Measurements from ENCODE around the gene RDH16. TPM values are rescaled to one million over a fixed set of nuclear protein-coding genes. Genes with fewer than 3 reads are reported as not detected.

The RDH16 gene
- total and polyA plus RNA-seq, 2 donors (not counting 3 experiments of a cell fraction or from before 2014, with no cell fraction given): 0.08 to 0.29 TPM

GRCh38 chr12:56932867-56933266 is 24.5 kb downstream of the RDH16 start:
- Histone ChIP-seq H4K20me1 (replicated peaks; ENCODE audit: control insufficient read depth, extremely low read depth, insufficient read depth, low read length) (no peaks in the 10 kb centered on the region), H3K4me1 (ENCODE audit: control insufficient read depth, extremely low read depth, insufficient read depth, low read length) (no peaks in the 10 kb centered on the region), H3K79me2 (ENCODE audit: control insufficient read depth, insufficient read depth, low read length) (no peaks in the 10 kb centered on the region), H3K4me3 (replicated peaks in 1 of 3; ENCODE audit: insufficient read depth in 1 of 3, low read depth in 1 of 3, low read length in 3 of 3) (no peak overlapping the region), H3K27me3 (ENCODE audit: control insufficient read depth in 2 of 2, insufficient read depth in 2 of 2, low read length in 2 of 2) (peaks cover 0 to 4% of the 10 kb centered on the region in 2 experiments), H3K9me3 (replicated peaks; ENCODE audit: control insufficient read depth, insufficient read depth, low read length) (no peaks in the 10 kb centered on the region), H2AFZ (ENCODE audit: low read depth, low read length) (no peak overlapping the region), H3K27ac (ENCODE audit: insufficient read depth, low read depth, low read length) (no peak overlapping the region), H3K9ac (replicated peaks; ENCODE audit: extremely low read depth, insufficient read depth, low read length) (no peak overlapping the region), H3K9me1 (replicated peaks; ENCODE audit: control insufficient read depth, extremely low read depth, insufficient read depth, low read length) (no peaks in the 10 kb centered on the region), H3K36me3 (ENCODE audit: control insufficient read depth in 2 of 2, extremely low read depth in 1 of 2, insufficient read depth in 2 of 2, low read length in 2 of 2) (no peaks in the 10 kb centered on the region), H3K4me2 (ENCODE audit: insufficient read depth, low read length) (no peak overlapping the region)
- CTCF ChIA-PET: interaction anchor here (1.6 kb wide), 1 partner anchor 69 kb away, joined by 5 read pairs; no protein-coding TSS in a partner anchor
- no TSS peak for BruUV-seq (replicated peaks)
- DNase-seq (ENCODE audit: low read depth, low spot score): no peak
- POLR2A ChIA-PET: no interaction called here
- TF ChIP-seq GATA2 (IDR thresholded peaks at IDR 0.05; ENCODE audit: insufficient read depth, insufficient read length, low read depth, low read length) (no peak), POLR2A (IDR thresholded peaks at IDR 0.05; ENCODE audit: low read depth, low read length) (no peak), MYC (IDR thresholded peaks at IDR 0.05; ENCODE audit: low read depth, low read length) (no peak), JUN (IDR thresholded peaks at IDR 0.05; ENCODE audit: borderline replicate concordance, insufficient read depth, insufficient read length, low read depth) (no peak)
- FAIRE-seq: no peak
- intact Hi-C loops (cut with micrococcal nuclease) (no loop called here), dilution Hi-C loops (cut with MboI; ENCODE audit: extremely low pct_ligation_motif_present, low sequenced_read_pairs) (no loop called here)

GRCh38 chr12:56932146-56932545 is 25.3 kb downstream of the RDH16 start:
- H3K27ac ChIP-seq (ENCODE audit: insufficient read depth, low read depth, low read length): no peak overlapping the region
- no peak overlapping the region for H2AFZ ChIP-seq (ENCODE audit: low read depth, low read length)
- DNase-seq (ENCODE audit: low read depth, low spot score): no peak
- H3K9me1 ChIP-seq (replicated peaks; ENCODE audit: control insufficient read depth, extremely low read depth, insufficient read depth, low read length): no peaks in the 10 kb centered on the region
- H3K9me3 ChIP-seq (replicated peaks; ENCODE audit: control insufficient read depth, insufficient read depth, low read length): no peaks in the 10 kb centered on the region
- POLR2A ChIA-PET: no interaction called here
- no peaks in the 10 kb centered on the region for H3K36me3 ChIP-seq (ENCODE audit: control insufficient read depth in 2 of 2, extremely low read depth in 1 of 2, insufficient read depth in 2 of 2, low read length in 2 of 2)
- TF ChIP-seq EZH2 (IDR thresholded peaks at IDR 0.05; ENCODE audit: borderline replicate concordance, low read depth, low read length, severe bottlenecking) (no peak), GATA2 (IDR thresholded peaks at IDR 0.05; ENCODE audit: insufficient read depth, insufficient read length, low read depth, low read length) (no peak), POLR2A (IDR thresholded peaks at IDR 0.05; ENCODE audit: low read depth, low read length) (no peak), JUN (IDR thresholded peaks at IDR 0.05; ENCODE audit: borderline replicate concordance, insufficient read depth, insufficient read length, low read depth) (no peak), MAX (IDR thresholded peaks at IDR 0.05; ENCODE audit: insufficient read depth, insufficient read length) (no peak), FOS (IDR thresholded peaks at IDR 0.05; ENCODE audit: borderline replicate concordance, insufficient read depth, low read length) (no peak), MYC (IDR thresholded peaks at IDR 0.05; ENCODE audit: low read depth, low read length) (no peak), POLR2AphosphoS5 (IDR thresholded peaks at IDR 0.05; ENCODE audit: insufficient read depth, low read depth, low read length) (no peak), CTCF (IDR thresholded peaks at IDR 0.05; ENCODE audit: extremely low read depth in 1 of 2, insufficient read depth in 1 of 2, low read depth in 1 of 2, low read length in 2 of 2) (no peak)
- BruUV-seq (replicated peaks): no TSS peak
- no peaks in the 10 kb centered on the region for H3K4me1 ChIP-seq (ENCODE audit: control insufficient read depth, extremely low read depth, insufficient read depth, low read length)
- H3K9ac ChIP-seq (replicated peaks; ENCODE audit: extremely low read depth, insufficient read depth, low read length): no peak overlapping the region
- H3K27me3 ChIP-seq (ENCODE audit: control insufficient read depth in 2 of 2, insufficient read depth in 2 of 2, low read length in 2 of 2): peaks cover 3 to 4% of the 10 kb centered on the region in 2 experiments
- no peaks in the 10 kb centered on the region for H3K79me2 ChIP-seq (ENCODE audit: control insufficient read depth, insufficient read depth, low read length)
- intact Hi-C loops (cut with micrococcal nuclease) (no loop called here), dilution Hi-C loops (cut with MboI; ENCODE audit: extremely low pct_ligation_motif_present, low sequenced_read_pairs) (no loop called here)
- no peak for FAIRE-seq
- H3K4me2 ChIP-seq (ENCODE audit: insufficient read depth, low read length): no peak overlapping the region
- CTCF ChIA-PET: interaction anchor here (1.6 kb wide), 2 partner anchors 55 to 70 kb away, joined by 5 to 7 read pairs; no protein-coding TSS in a partner anchor
- no peaks in the 10 kb centered on the region for H4K20me1 ChIP-seq (replicated peaks; ENCODE audit: control insufficient read depth, extremely low read depth, insufficient read depth, low read length)
- H3K4me3 ChIP-seq (replicated peaks in 1 of 3; ENCODE audit: insufficient read depth in 1 of 3, low read depth in 1 of 3, low read length in 3 of 3): no peak overlapping the region
